ENCODE results near the gene TARM1. TPM values are rescaled to one million over a fixed set of nuclear protein-coding genes. Genes with fewer than 3 reads are reported as not detected.

The TARM1 gene
- not detected in 5 replicates for total RNA-seq (2022; extraction: Qiagen RNA extraction; ENCODE audit: low read depth)

DNA sequence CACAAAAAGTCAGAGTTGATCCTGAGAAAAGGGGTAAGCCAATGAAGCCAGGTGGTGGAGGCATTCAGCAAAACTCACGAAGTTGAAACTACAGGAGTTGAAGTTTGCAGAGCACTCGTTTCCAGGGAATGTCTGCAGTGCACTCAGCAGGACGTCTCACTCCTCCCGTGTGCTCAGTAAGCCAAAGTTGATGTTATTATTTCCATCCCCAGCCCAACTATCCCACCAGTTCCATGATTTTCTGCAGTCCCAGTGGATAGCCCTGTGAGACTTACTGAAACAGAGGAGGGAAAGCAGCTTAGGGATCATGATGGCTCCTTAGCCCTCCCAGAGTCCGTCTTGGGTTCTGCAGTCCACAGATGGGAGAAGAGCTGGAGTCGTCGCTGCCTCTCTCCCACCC, at the start of gene TARM1:
Gene TARM1 (minus strand): TSS at position 334 of the 400 bp plus-strand sequence. CDS start 25 bp downstream, at position 309.

DNA sequence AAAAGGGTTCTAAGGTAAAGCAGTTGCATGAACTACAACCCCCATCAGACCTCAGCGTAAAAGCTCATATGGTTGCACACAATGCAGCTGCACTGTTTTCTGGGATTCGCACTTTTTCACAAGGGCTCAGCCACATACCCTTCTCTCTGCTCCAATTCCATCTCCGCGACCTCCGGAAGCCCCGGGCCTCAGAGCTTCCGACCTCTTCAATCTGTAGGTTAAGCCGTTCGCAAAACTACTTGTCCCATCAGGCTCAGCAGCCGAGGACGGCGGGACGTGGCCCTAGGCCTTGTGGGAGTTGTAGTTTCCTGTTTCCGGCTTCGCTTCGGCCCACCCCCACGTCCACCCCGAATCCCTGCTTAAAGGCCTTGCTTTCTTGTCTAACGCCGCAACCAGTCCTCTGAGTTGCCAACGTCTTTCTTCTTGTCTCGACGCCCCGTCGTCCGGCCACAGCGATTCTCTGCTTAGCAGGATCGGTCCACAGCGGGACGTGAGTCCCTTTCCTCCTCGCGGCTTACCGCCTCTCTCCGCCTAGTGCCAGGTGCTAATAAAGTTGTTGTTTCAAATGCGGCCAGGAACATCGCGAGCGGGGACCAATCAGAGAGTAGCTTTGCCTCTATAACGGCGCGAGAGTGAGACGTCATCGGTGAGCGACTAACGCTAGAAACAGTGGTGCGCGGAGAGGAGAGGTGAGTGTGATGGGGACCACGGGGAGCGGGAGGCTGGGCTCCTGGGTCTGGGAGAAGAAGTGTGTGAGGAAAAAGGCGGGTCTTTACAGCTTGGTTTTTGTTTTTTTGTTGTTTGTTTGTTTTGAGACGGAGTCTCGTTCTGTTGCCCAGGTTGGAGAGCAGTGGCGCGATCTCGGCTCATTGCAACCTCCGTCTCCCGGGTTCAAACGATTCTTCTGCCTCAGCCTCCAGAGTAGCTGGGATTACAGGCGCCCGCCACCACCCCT, 34.2 kb upstream of the TARM1 start, which contains the start of the genes PRPF31 and TFPT:
Gene PRPF31 (plus strand): TSS at position 646 of the 955 bp plus-strand sequence. CDS start 2,525 bp downstream, outside the sequence.
Gene TFPT (minus strand): TSS at position 549 of the 955 bp plus-strand sequence. CDS start 388 bp downstream, at position 161.

DNA sequence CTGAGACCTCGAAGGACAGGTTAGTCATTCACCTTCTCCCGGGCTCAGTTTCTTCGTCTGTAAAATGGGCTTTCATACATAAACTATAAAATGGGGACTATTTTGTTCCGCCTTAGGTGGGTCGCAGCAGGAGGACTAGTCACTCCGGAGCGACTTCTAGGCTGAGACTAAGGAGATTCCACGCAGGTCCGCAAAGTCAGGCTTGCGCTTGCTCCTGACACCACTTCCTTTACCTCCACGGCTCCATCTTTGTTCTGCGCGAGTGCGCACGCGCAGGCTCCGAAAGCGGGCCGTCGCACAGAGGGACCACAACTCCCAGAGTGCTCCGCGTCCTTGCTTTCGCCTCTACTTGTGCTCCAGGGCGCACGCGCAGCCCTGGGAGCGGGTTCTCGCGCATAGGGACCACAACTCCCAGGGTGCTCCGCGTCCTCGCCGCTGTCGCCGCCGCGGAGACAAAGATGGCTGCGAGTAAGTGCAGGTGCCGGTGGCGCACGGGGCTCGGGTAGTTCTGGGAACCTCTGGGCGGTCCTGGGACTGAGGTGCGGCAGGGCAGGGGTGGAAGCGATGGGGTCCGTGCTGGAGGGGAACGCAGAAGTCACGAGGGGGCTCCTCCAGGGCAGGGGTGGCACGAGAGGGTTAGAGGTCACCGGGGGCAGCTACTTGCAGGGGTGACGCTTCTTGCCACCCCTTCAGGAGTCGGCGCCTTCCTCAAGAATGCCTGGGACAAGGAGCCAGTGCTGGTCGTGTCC, 21.4 kb upstream of the TARM1 start, which contains the start of gene NDUFA3:
Gene NDUFA3 (plus strand): TSS at position 435 of the 749 bp plus-strand sequence. CDS start 24 bp downstream, at position 459.

GRCh38 chr19:54100561-54100960, 19.4 kb upstream of the TARM1 start, which contains the start of gene OSCAR:
Gene OSCAR, minus strand, starts transcription at chr19:54100803. Its CDS starts 11 bp downstream, at chr19:54100792.

GRCh38 chr19:54063350-54064116, 17.6 kb downstream of the TARM1 start, which contains the start of gene VSTM1:
Gene VSTM1, minus strand, starts transcription at chr19:54063897. Its CDS starts 120 bp downstream, at chr19:54063777.

Other genes with a start within 250 kb of the TARM1 start
- gene MYADM, start 213.5 kb downstream of the TARM1 start, total RNA-seq (2022; extraction: Qiagen RNA extraction; ENCODE audit: low read depth) = 273 to 344 TPM (median 296 TPM) in 5 replicates
- gene PRKCG, start 199.2 kb downstream of the TARM1 start, total RNA-seq (2022; extraction: Qiagen RNA extraction; ENCODE audit: low read depth) = 4.4 to 6.6 TPM (median 6.0 TPM) in 5 replicates
- gene CACNG7, start 172.1 kb downstream of the TARM1 start, total RNA-seq (2022; extraction: Qiagen RNA extraction; ENCODE audit: low read depth) = 7.6 to 11.6 TPM (median 9.0 TPM) in 5 replicates
- 1.2 to 1.7 TPM (median 1.6 TPM) in 5 replicates for gene CACNG8, start 118.4 kb downstream of the TARM1 start, total RNA-seq (2022; extraction: Qiagen RNA extraction; ENCODE audit: low read depth)
- gene CACNG6, start 89.7 kb downstream of the TARM1 start, total RNA-seq (2022; extraction: Qiagen RNA extraction; ENCODE audit: low read depth) = 10.7 to 12.6 TPM (median 11.2 TPM) in 5 replicates
- gene VSTM1, start 17.5 kb downstream of the TARM1 start, total RNA-seq (2022; extraction: Qiagen RNA extraction; ENCODE audit: low read depth) = 0.48 to 1.0 TPM (median 0.62 TPM) in 5 replicates
- gene OSCAR, start 19.4 kb upstream of the TARM1 start, total RNA-seq (2022; extraction: Qiagen RNA extraction; ENCODE audit: low read depth) = 0.25 to 0.47 TPM (median 0.42 TPM) in 4 of 5 replicates, not detected in the other
- gene NDUFA3, start 21.5 kb upstream of the TARM1 start, total RNA-seq (2022; extraction: Qiagen RNA extraction; ENCODE audit: low read depth) = 201 to 236 TPM (median 209 TPM) in 5 replicates
- gene TFPT, start 34.3 kb upstream of the TARM1 start, total RNA-seq (2022; extraction: Qiagen RNA extraction; ENCODE audit: low read depth) = 21.0 to 32.2 TPM (median 23.7 TPM) in 5 replicates
- 109 to 123 TPM (median 115 TPM) in 5 replicates for gene PRPF31, start 34.4 kb upstream of the TARM1 start, total RNA-seq (2022; extraction: Qiagen RNA extraction; ENCODE audit: low read depth)
- 58.2 to 75.0 TPM (median 66.9 TPM) in 5 replicates for gene CNOT3, start 56.4 kb upstream of the TARM1 start, total RNA-seq (2022; extraction: Qiagen RNA extraction; ENCODE audit: low read depth)
- gene LENG1, start 78.4 kb upstream of the TARM1 start, total RNA-seq (2022; extraction: Qiagen RNA extraction; ENCODE audit: low read depth) = 8.2 to 9.7 TPM (median 8.5 TPM) in 5 replicates
- 0.99 to 1.2 TPM (median 1.1 TPM) in 5 replicates for gene TMC4, start 91.8 kb upstream of the TARM1 start, total RNA-seq (2022; extraction: Qiagen RNA extraction; ENCODE audit: low read depth)
- gene MBOAT7, start 108.2 kb upstream of the TARM1 start, total RNA-seq (2022; extraction: Qiagen RNA extraction; ENCODE audit: low read depth) = 125 to 191 TPM (median 159 TPM) in 5 replicates
- 84.4 to 129 TPM (median 119 TPM) in 5 replicates for gene TSEN34, start 109.9 kb upstream of the TARM1 start, total RNA-seq (2022; extraction: Qiagen RNA extraction; ENCODE audit: low read depth)
- gene RPS9, start 119.5 kb upstream of the TARM1 start, total RNA-seq (2022; extraction: Qiagen RNA extraction; ENCODE audit: low read depth) = 2,084 to 2,876 TPM (median 2,101 TPM) in 5 replicates
- 0.04 to 0.17 TPM (median 0.11 TPM) in 3 of 5 replicates, not detected in the others for gene LILRB3, start 141.6 kb upstream of the TARM1 start, total RNA-seq (2022; extraction: Qiagen RNA extraction; ENCODE audit: low read depth)
- not detected in 5 replicates for gene LILRA6, start 161.4 kb upstream of the TARM1 start, total RNA-seq (2022; extraction: Qiagen RNA extraction; ENCODE audit: low read depth)
- gene LILRB5, start 175.9 kb upstream of the TARM1 start, total RNA-seq (2022; extraction: Qiagen RNA extraction; ENCODE audit: low read depth) = 0.02 TPM in 1 of 5 replicates, not detected in the others
- gene LILRB2, start 199.7 kb upstream of the TARM1 start, total RNA-seq (2022; extraction: Qiagen RNA extraction; ENCODE audit: low read depth) = 0.05 to 0.09 TPM (median 0.05 TPM) in 4 of 5 replicates, not detected in the other
- gene LILRA5, start 231.8 kb upstream of the TARM1 start, total RNA-seq (2022; extraction: Qiagen RNA extraction; ENCODE audit: low read depth) = not detected in 5 replicates